Keratinocyte (primary cell): ENCODE results near the gene PLEKHO1. TPM values are rescaled to one million over a fixed set of nuclear protein-coding genes. Genes with fewer than 3 reads are reported as not detected.

Source experiments
- DNase-seq: peaks from one replicate; pipeline ENCODE4 v3.0.0-alpha.2; 2011; ENCODE audit warnings: low read depth, missing footprints, low spot score
- FAIRE-seq: peaks from 2 replicates; lab custom pipeline; 2011; peaks lifted over from hg19 to GRCh38; lab: Jason Lieb, UNC
- H2AFZ ChIP-seq: 2 replicates; pipeline ENCODE4 v1.6.0; 2012; ENCODE audit warnings: low read length, control low read depth, inconsistent platforms; ENCODE audit not compliant: control insufficient read depth
- H3K27ac ChIP-seq: 2 replicates; pipeline ENCODE4 v1.5.1; 2011; ENCODE audit warnings: low read length; ENCODE audit not compliant: control insufficient read depth, insufficient read depth
- H3K27me3 ChIP-seq: 3 replicates; pipeline ENCODE4 v1.6.0; 2011; ENCODE audit warnings: low read length; ENCODE audit not compliant: control insufficient read depth, insufficient read depth; ENCODE audit errors: extremely low read depth
- H3K36me3 ChIP-seq, 2 experiments: 2 replicates in 1 of 2; 3 replicates in 1 of 2; pipeline ENCODE4 v1.5.1; 2011; ENCODE audit warnings: low read length in 2 of 2, mild to moderate bottlenecking in 1 of 2; ENCODE audit not compliant: control insufficient read depth in 2 of 2, insufficient read depth in 2 of 2; ENCODE audit errors: extremely low read depth in 1 of 2
- H3K4me1 ChIP-seq: 3 replicates; pipeline ENCODE4 v1.5.1; 2011; ENCODE audit warnings: low read length; ENCODE audit not compliant: control insufficient read depth, insufficient read depth; ENCODE audit errors: extremely low read depth
- H3K4me2 ChIP-seq: 3 replicates; pipeline ENCODE4 v1.6.0; 2011; ENCODE audit warnings: low read depth, low read length; ENCODE audit not compliant: control insufficient read depth, insufficient read depth; ENCODE audit errors: extremely low read depth
- H3K4me3 ChIP-seq, 3 experiments: fragments of 200-600 bp in 1 of 3; sonication (generic) in 1 of 3; 2 replicates in 2 of 3; 3 replicates in 1 of 3; pipeline ENCODE4 v1.5.1; 2011 to 2016; ENCODE audit warnings: low read length in 3 of 3, mild to moderate bottlenecking in 3 of 3, control low read depth in 2 of 3, inconsistent platforms in 1 of 3, low read depth in 1 of 3, mixed read lengths in 1 of 3, mixed run types in 1 of 3, moderate library complexity in 1 of 3; ENCODE audit not compliant: control insufficient read depth in 2 of 3, insufficient read depth in 2 of 3; ENCODE audit errors: extremely low read depth in 1 of 3
- H3K79me2 ChIP-seq: 2 replicates; pipeline ENCODE4 v1.6.0; 2012; ENCODE audit warnings: low read length; ENCODE audit not compliant: control insufficient read depth, insufficient read depth
- H3K9ac ChIP-seq: 3 replicates; pipeline ENCODE4 v1.6.0; 2011; ENCODE audit warnings: low read length; ENCODE audit not compliant: control insufficient read depth, insufficient read depth; ENCODE audit errors: extremely low read depth
- H3K9me1 ChIP-seq: 3 replicates; pipeline ENCODE4 v1.6.0; 2011; ENCODE audit warnings: low read length; ENCODE audit not compliant: control insufficient read depth, insufficient read depth; ENCODE audit errors: extremely low read depth
- H3K9me3 ChIP-seq: 2 replicates; pipeline ENCODE4 v1.5.1; 2012; ENCODE audit warnings: low read depth, low read length; ENCODE audit not compliant: control insufficient read depth
- H4K20me1 ChIP-seq: 3 replicates; pipeline ENCODE4 v1.6.0; 2011; ENCODE audit warnings: low read length; ENCODE audit not compliant: control insufficient read depth, insufficient read depth; ENCODE audit errors: extremely low read depth
- EZH2 ChIP-seq: IDR thresholded peaks from one replicate; pipeline ENCODE4 v1.6.1; 2012; ENCODE audit warnings: inconsistent platforms, mild to moderate bottlenecking, low read length, moderate library complexity
- dilution Hi-C: fragments of 300-500 bp; cut with MboI; formaldehyde crosslinking; loops from one replicate; pipeline ENCODE4 v1.7.0; 2020; ENCODE audit warnings: low sequenced_read_pairs; ENCODE audit not compliant: extremely low pct_ligation_motif_present
- polyA plus RNA-seq, 5 experiments: library from polyadenylated mRNA; depleted of rRNA in 3 of 5; stranded (reverse) in 3 of 5; stranded (forward) in 1 of 5; unstranded in 1 of 5; fragments of >200 nt; gene quantifications; 1 replicate in 1 of 5; 2 replicates in 3 of 5; 3 replicates in 1 of 5; pipeline versions ENCODE4 v1.2.1 to v1.2.3, GENCODE V29; 2011 to 2012; ENCODE audit warnings: missing spikeins in 2 of 5, low read depth in 1 of 5, low replicate concordance in 1 of 5
- TF ChIP-seq, protein P1 (sequence below), 3 experiments: IDR thresholded peaks in 1 of 3; conservative IDR thresholded peaks in 1 of 3; optimal IDR thresholded peaks in 1 of 3; 2 replicates in 2 of 3; 3 replicates in 1 of 3; pipeline versions ENCODE3 to v1.5.1; 2011; ENCODE audit warnings: low read length in 3 of 3, mild to moderate bottlenecking in 3 of 3, moderate library complexity in 2 of 3, control low read depth in 1 of 3, inconsistent platforms in 1 of 3; ENCODE audit not compliant: insufficient read depth in 2 of 3; ENCODE audit errors: extremely low read depth in 1 of 3

PLEKHO1 gene
- polyA plus RNA-seq, 1 donor (not counting 4 experiments of a cell fraction or from before 2014, with no cell fraction given): 2.7 TPM

DNA sequence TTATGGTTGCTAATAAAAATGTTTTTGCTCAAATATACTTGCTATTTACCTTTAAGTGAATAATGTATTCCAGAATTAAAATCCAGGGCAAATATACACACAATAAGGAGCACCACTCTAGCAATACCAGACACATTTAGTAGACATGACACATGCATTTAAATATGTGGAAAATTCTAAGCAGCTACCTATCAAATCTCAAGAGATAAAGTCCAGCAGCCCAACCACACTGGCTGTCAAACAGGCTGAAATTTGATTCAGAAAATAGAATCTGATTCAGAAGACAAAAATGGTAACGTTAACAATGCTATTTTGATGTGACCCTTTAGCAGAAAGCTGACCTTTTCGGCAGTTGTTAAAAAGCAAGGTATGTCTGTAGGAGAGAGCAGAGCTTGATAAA is 42.3 kb downstream of the PLEKHO1 start:
- no peak overlapping the region for H3K4me3 ChIP-seq
- H2AFZ ChIP-seq: no peak overlapping the region
- H3K9me3 ChIP-seq: no peaks in the 10 kb centered on the region
- dilution Hi-C loops: no loop called here
- H3K36me3 ChIP-seq: no peaks in the 10 kb centered on the region
- TF ChIP-seq EZH2: no peak
- TF ChIP-seq, protein P1, sequence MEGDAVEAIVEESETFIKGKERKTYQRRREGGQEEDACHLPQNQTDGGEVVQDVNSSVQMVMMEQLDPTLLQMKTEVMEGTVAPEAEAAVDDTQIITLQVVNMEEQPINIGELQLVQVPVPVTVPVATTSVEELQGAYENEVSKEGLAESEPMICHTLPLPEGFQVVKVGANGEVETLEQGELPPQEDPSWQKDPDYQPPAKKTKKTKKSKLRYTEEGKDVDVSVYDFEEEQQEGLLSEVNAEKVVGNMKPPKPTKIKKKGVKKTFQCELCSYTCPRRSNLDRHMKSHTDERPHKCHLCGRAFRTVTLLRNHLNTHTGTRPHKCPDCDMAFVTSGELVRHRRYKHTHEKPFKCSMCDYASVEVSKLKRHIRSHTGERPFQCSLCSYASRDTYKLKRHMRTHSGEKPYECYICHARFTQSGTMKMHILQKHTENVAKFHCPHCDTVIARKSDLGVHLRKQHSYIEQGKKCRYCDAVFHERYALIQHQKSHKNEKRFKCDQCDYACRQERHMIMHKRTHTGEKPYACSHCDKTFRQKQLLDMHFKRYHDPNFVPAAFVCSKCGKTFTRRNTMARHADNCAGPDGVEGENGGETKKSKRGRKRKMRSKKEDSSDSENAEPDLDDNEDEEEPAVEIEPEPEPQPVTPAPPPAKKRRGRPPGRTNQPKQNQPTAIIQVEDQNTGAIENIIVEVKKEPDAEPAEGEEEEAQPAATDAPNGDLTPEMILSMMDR (optimal IDR thresholded peaks at IDR 0.05 in 1 of 3, IDR thresholded peaks at IDR 0.05 in 1 of 3, conservative IDR thresholded peaks at IDR 0.05 in 1 of 3; ENCODE audit: extremely low read depth in 1 of 3, insufficient read depth in 2 of 3, low read length in 3 of 3): no peak
- FAIRE-seq: no peak
- H3K27me3 ChIP-seq: no peaks in the 10 kb centered on the region
- no peaks in the 10 kb centered on the region for H3K9me1 ChIP-seq
- no peak for DNase-seq
- no peak overlapping the region for H3K27ac ChIP-seq
- no peak overlapping the region for H3K9ac ChIP-seq
- H3K79me2 ChIP-seq: no peaks in the 10 kb centered on the region
- H3K4me1 ChIP-seq: no peaks in the 10 kb centered on the region
- no peak overlapping the region for H3K4me2 ChIP-seq
- no peaks in the 10 kb centered on the region for H4K20me1 ChIP-seq

DNA sequence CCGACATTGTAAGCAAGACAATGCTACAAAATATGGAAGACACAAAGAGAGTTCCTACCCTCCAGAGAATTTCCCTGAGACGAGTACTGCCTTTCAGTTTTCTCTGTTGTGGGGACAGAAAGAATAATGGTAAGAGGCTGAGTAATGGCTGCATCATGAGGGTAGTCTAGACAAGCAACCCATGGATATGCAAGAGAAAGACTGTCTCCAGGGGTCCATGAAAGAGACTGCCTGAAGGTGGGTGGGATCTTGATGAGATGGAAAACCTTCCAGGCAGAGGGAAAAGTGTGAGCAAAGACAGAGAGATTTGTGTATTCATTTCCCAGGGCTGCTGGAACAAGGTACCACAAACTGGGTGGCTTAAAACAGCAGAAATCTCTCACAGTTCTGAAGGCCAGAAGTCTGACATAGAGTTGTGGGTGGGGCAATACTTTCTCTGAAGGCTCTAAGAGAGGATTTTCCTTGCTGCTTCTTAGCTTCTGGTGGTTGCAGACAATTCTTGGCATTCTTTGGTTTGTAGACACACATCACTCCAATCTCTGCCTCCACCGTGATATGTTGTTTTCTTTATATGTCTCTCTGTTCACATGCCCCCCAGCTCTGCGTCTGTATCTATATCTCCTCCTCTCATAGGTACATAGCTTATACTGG is 44.8 kb downstream of the PLEKHO1 start:
- Histone ChIP-seq H3K4me2 (no peak overlapping the region), H3K36me3 (no peaks in the 10 kb centered on the region), H3K27me3 (no peaks in the 10 kb centered on the region), H3K9me3 (no peaks in the 10 kb centered on the region), H4K20me1 (no peaks in the 10 kb centered on the region), H3K9ac (no peak overlapping the region), H2AFZ (no peak overlapping the region), H3K79me2 (no peaks in the 10 kb centered on the region), H3K4me3 (no peak overlapping the region), H3K9me1 (no peaks in the 10 kb centered on the region), H3K4me1 (no peaks in the 10 kb centered on the region), H3K27ac (no peak overlapping the region)
- TF ChIP-seq, protein P1 (optimal IDR thresholded peaks at IDR 0.05 in 1 of 3, IDR thresholded peaks at IDR 0.05 in 1 of 3, conservative IDR thresholded peaks at IDR 0.05 in 1 of 3; ENCODE audit: extremely low read depth in 1 of 3, insufficient read depth in 2 of 3, low read length in 3 of 3): no peak
- no peak for TF ChIP-seq EZH2
- FAIRE-seq (no peak), DNase-seq (no peak)
- dilution Hi-C loops: no loop called here
